Right cardiac atrium (tissue), 5 donors: Measurements from ENCODE around the gene MYOC. TPM values are rescaled to one million over a fixed set of nuclear protein-coding genes. Genes with fewer than 3 reads are reported as not detected.
"Not testable (repeated sequence)": the region's sequence is repeated elsewhere in the genome, so short reads cannot be mapped to it uniquely, and the experiment has no call there.

ENCODE experiments used
- ATAC-seq, 2 donors: fragments of 200-7000 bp; cut with Tn5 transposase; one replicate each; pipeline versions ENCODE4 v1.8.0 to v1.9.1; 2020; ENCODE audit warnings: moderate library complexity in 2 of 2, mild to moderate bottlenecking in 1 of 2
- DNase-seq, 3 donors: peaks; one replicate each; pipeline ENCODE4 v3.0.0-alpha.2; 2020
- H3K27ac ChIP-seq: one replicate; pipeline ENCODE4 v1.5.1; 2013; ENCODE audit warnings: mild to moderate bottlenecking, low read length, control low read depth, moderate library complexity
- H3K27me3 ChIP-seq: one replicate; pipeline ENCODE4 v1.6.1; 2013; ENCODE audit not compliant: control insufficient read depth, insufficient read depth
- H3K4me1 ChIP-seq: one replicate; pipeline ENCODE4 v1.6.1; 2013; ENCODE audit warnings: low read length; ENCODE audit not compliant: control insufficient read depth, insufficient read depth
- H3K4me3 ChIP-seq: one replicate; pipeline ENCODE4 v1.5.1; 2013; ENCODE audit warnings: low read length, control low read depth
- H3K9me3 ChIP-seq: one replicate; pipeline ENCODE4 v1.6.1; 2013; ENCODE audit warnings: low read length; ENCODE audit not compliant: control insufficient read depth
- whole genome bisulfite sequencing: extraction: QIAGEN DNeasy Blood & Tissue Kit; methylation state at CpG from one replicate; pipeline ENCODE4 v1.1.7; 2013; 5-methylcytosine and 5-hydroxymethylcytosine counted together
- intact Hi-C, 4 donors: fragments of 100-400 bp; cut with DNase I; formaldehyde crosslinking; loops; one replicate each; pipeline versions ENCODE4 v1.11.0 to v1.14.0; 2022 to 2023
- polyA plus RNA-seq: library from polyadenylated mRNA; stranded (reverse); fragments of 200-250 nt; gene quantifications from one replicate; pipeline ENCODE4 v1.2.3, GENCODE V29; 2013
- total RNA-seq, 4 donors: library from RNA; stranded (reverse); fragmentation: NEBNext Ultra II Directional; extraction: Animal tissue kit (Norgen Biotek cat#: 25700); gene quantifications; one replicate each; pipeline ENCODE4 v1.2.1, GENCODE V29; 2021
- donor health status: healthy with polysubstance abuse.
- donor health status: DM: no; HTN: yes; CAD: no.
- donor health status: DM: no; HTN: no; CAD: no.
- donor health status: DM: no; HTN: yes; CAD: no; lungs with severe emphysema.
- donor health status: DM: yes; HTN: yes; CAD: no.

Gene MYOC
- total and polyA plus RNA-seq, 5 donors: 3.3 to 8.3 (median 4.3) TPM

DNA sequence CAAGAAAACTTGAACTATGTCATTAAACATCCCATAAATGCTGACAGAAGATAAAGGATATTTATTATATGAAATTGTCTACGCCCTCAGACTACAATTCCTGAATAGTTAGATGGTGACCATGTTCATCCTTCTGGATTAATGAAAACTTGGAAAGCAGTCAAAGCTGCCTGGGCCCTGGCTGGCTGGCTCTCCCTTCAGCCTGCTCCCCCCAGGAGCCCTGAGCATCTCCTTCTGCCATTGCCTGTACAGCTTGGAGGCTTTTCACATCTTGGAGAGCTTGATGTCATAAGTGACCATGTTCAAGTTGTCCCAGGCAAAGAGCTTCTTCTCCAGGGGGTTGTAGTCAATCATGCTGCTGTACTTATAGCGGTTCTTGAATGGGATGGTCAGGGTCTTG, 16.8 kb downstream of the MYOC start:
- no peak for DNase-seq
- Histone ChIP-seq H3K27me3 (no peaks in the 10 kb centered on the region), H3K9me3 (no peaks in the 10 kb centered on the region), H3K27ac (no peak overlapping the region), H3K4me3 (no peak overlapping the region), H3K4me1 (no peaks in the 10 kb centered on the region)
- intact Hi-C loops: no loop called here
- 86% methylated on average over 2 of the region's 2 CpGs for WGBS
- ATAC-seq: no peak

DNA sequence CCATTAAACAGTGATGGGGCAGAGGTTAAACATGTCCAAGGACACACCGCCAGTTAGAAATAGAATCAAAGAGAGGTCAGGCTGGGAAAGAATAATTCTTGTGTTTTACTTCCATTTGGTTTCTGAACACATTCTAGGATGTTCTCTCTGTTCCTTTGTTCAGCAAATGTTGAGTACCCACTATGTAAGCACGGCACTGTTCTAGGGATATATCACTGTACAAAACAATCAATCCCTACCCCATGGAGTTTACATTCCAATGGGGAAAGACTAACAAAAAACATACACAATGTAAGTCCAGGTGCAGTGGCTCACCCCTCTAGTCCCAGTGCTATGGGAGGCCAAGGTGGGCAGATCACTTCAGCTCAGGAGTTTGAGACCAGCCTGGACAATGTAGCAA, 24.3 kb downstream of the MYOC start:
- ATAC-seq: no peak
- intact Hi-C loops: no loop called here

DNA sequence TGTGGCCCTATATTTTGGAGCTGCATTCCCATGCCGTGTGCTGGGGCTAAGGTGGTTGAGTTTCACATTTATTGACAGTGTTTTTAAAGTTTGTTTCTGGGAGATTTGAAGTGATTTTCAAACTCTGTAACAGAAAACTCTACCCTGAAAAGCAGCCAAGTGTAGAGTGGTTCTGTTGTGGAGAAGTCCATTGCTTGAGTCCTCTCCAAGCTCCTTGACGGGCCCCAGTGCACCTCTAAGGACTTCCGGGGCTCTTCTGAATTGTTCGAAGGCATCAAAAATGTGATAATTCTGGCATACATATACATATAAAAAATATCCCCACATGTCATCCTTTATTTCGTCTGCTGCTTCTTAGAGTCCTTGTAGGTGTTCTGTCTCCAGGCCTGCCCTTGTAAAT, 25.5 kb downstream of the MYOC start:
- DNase-seq: no peak
- H3K4me3 ChIP-seq: no peak overlapping the region
- no peak overlapping the region for H3K27ac ChIP-seq
- ATAC-seq: no peak
- intact Hi-C loops: no loop called here
- no peaks in the 10 kb centered on the region for H3K9me3 ChIP-seq
- no peaks in the 10 kb centered on the region for H3K4me1 ChIP-seq
- no peaks in the 10 kb centered on the region for H3K27me3 ChIP-seq
- 72% methylated on average over 5 of the region's 5 CpGs for WGBS

More for the DNA sequence above, 24.3 kb downstream of the MYOC start:
- 96% methylated on average over 2 of the region's 2 CpGs for WGBS
- no peaks in the 10 kb centered on the region for H3K4me1 ChIP-seq
- no peaks in the 10 kb centered on the region for H3K9me3 ChIP-seq
- no peak for DNase-seq
- no peaks in the 10 kb centered on the region for H3K27me3 ChIP-seq
- no peak overlapping the region for H3K27ac ChIP-seq
- no peak overlapping the region for H3K4me3 ChIP-seq

DNA sequence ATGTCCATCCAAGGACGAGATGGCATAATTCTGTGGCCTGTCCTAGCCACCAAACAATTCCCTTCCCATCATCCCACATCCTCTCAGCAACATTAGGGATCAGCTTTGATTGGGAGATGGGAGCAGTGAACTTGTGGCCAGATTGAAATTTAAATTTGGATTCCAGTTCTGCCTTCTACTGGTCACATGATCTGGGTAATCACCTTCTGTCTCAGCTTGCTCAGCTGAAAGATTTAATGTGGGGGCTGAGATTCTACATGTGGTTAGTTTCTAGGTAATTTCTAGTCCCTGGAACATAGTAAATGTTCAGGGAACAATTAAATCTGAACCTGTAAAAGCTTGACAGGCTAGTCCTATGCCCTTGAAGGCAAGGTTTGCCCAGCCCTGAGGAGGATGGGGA, 27.3 kb downstream of the MYOC start:
- Histone ChIP-seq H3K4me3 (no peak overlapping the region), H3K9me3 (no peaks in the 10 kb centered on the region), H3K27me3 (no peaks in the 10 kb centered on the region), H3K4me1 (no peaks in the 10 kb centered on the region), H3K27ac (no peak overlapping the region)
- WGBS: 73% methylated on average over 1 of the region's 1 CpG
- intact Hi-C loops: no loop called here
- ATAC-seq: no peak
- no peak for DNase-seq

- WGBS: 70% methylated on average over 9 of the region's 9 CpGs
- ATAC-seq: no peak
These were observed 28.7 kb downstream of the MYOC start for GRCh38 chr1:171623651-171624331.

GRCh38 chr1:171622152-171622462, 30.4 kb downstream of the MYOC start, which contains the start of gene MYOCOS:
TSS of gene MYOCOS (plus strand) at chr1:171622243. CDS start at chr1:171623884, 1,641 bp downstream.
- Histone ChIP-seq H3K9me3 (no peaks in the 10 kb centered on the region), H3K4me3 (no peak within 1 kb of the TSS), H3K4me1 (no peaks in the 10 kb centered on the region), H3K27me3 (no peaks in the 10 kb centered on the region), H3K27ac (no peak within 1 kb of the TSS)
- intact Hi-C loops: no loop called here
- ATAC-seq: no peak
- DNase-seq: no peak
- WGBS: 75% methylated on average over 7 of the region's 7 CpGs

More at GRCh38 chr1:171623651-171624331, 28.7 kb downstream of the MYOC start:
- intact Hi-C loops: no loop called here
- DNase-seq: no peak
- H3K27ac ChIP-seq: no peak overlapping the region
- no peak overlapping the region for H3K4me3 ChIP-seq
- no peaks in the 10 kb centered on the region for H3K4me1 ChIP-seq
- H3K27me3 ChIP-seq: no peaks in the 10 kb centered on the region
- no peaks in the 10 kb centered on the region for H3K9me3 ChIP-seq

DNA sequence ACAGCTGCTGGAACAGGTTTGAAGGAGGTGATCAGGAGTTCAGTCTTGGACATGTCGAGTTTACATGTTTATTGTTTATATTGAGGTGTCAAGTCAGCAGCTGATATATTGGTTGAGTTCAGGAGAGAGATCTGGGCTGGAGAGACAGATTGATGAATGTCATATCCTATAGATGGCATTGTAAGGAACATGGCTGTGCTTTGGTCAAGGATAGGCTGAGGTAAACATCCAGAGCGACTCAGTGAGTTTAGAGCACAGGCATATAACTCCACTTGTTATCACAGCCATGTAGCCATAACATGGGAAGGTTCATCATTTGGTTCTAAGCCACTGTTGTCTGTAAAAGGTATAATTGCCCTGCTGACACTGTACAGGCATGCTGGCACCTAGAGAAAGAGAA, 35.9 kb downstream of the MYOC start:
- no peaks in the 10 kb centered on the region for H3K9me3 ChIP-seq
- WGBS: 79% methylated on average over 2 of the region's 2 CpGs
- intact Hi-C loops: no loop called here
- no peak for ATAC-seq
- DNase-seq: no peak
- H3K4me1 ChIP-seq: no peaks in the 10 kb centered on the region
- H3K27me3 ChIP-seq: no peaks in the 10 kb centered on the region
- no peak overlapping the region for H3K27ac ChIP-seq
- H3K4me3 ChIP-seq: no peak overlapping the region

GRCh38 chr1:171615122-171615906, 37.2 kb downstream of the MYOC start:
- H3K4me3 ChIP-seq, H3K27ac ChIP-seq, DNase-seq, intact Hi-C loops, H3K27me3 ChIP-seq, H3K9me3 ChIP-seq, ATAC-seq, H3K4me1 ChIP-seq: not testable (repeated sequence)
- 73% methylated on average over 14 of the region's 14 CpGs for WGBS

GRCh38 chr1:171613282-171613681, 39.2 kb downstream of the MYOC start:
- no peak for ATAC-seq
- Histone ChIP-seq H3K4me3 (no peak overlapping the region), H3K9me3 (no peaks in the 10 kb centered on the region), H3K4me1 (no peaks in the 10 kb centered on the region), H3K27ac (no peak overlapping the region), H3K27me3 (no peaks in the 10 kb centered on the region)
- DNase-seq: no peak
- intact Hi-C loops: no loop called here
- WGBS: 91% methylated on average over 1 of the region's 1 CpG

DNA sequence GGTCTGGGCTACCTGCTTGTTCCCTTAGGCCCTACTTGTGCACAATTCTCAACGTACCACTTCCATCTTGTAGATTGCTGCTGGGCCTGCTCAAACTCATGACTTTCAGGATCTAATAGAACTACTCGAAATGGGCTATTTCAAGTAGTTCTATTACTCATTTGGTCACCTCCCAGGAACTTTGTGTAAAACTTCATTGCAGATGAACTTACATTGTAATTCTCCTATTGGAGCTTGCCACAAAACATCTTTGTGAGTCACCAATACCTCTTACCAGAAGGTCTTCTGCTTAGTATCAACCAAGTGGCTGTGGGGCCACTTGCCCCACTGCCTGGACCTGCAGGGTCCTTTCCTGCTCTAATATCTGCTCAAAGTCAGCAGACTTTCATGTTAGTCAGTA, 41.2 kb downstream of the MYOC start:
- no peak for ATAC-seq
- no peak for DNase-seq
- H3K4me1 ChIP-seq: no peaks in the 10 kb centered on the region
- no peaks in the 10 kb centered on the region for H3K27me3 ChIP-seq
- intact Hi-C loops: no loop called here
- no peak overlapping the region for H3K4me3 ChIP-seq
- no peak overlapping the region for H3K27ac ChIP-seq
- 89% methylated on average over 2 of the region's 2 CpGs for WGBS
- H3K9me3 ChIP-seq: no peaks in the 10 kb centered on the region

- 82% methylated on average over 2 of the region's 2 CpGs for WGBS
- ATAC-seq: no peak
- H3K9me3 ChIP-seq: no peaks in the 10 kb centered on the region
- intact Hi-C loops: no loop called here
- H3K4me3 ChIP-seq: no peak overlapping the region
- H3K27ac ChIP-seq: no peak overlapping the region
- DNase-seq: no peak
- H3K27me3 ChIP-seq: no peaks in the 10 kb centered on the region
- no peaks in the 10 kb centered on the region for H3K4me1 ChIP-seq
These were observed 42.1 kb downstream of the MYOC start for GRCh38 chr1:171610385-171610784.
